Measurements from ENCODE around the gene ARMC7. TPM values are rescaled to one million over a fixed set of nuclear protein-coding genes. Genes with fewer than 3 reads are reported as not detected.
"Not testable (repeated sequence)": the region's sequence is repeated elsewhere in the genome, so short reads cannot be mapped to it uniquely, and the experiment has no call there.

ARMC7 gene
- total RNA-seq, 1 experiment from 2014 or later, result 10.9 TPM

- H3K4me3 ChIP-seq, result no peak overlapping the region
- peaks cover 68% of the 10 kb centered on the region for H3K36me3 ChIP-seq
- H3K9me3 ChIP-seq (replicated peaks), result no peaks in the 10 kb centered on the region
- H3K4me1 ChIP-seq, result no peaks in the 10 kb centered on the region; the same call in 1 of the 2 replicates
- H3K27me3 ChIP-seq, result no peaks in the 10 kb centered on the region
- no peak overlapping the region for H3K27ac ChIP-seq
- no peak for DNase-seq
Observed at GRCh38 chr17:75138519-75138918, 28.8 kb downstream of the ARMC7 start.

- no peaks in the 10 kb centered on the region for H3K27me3 ChIP-seq
- DNase-seq, result no peak
- no peak overlapping the region for H3K27ac ChIP-seq
- H3K4me3 ChIP-seq, result no peak overlapping the region
- no peaks in the 10 kb centered on the region; the same call in 1 of the 2 replicates for H3K4me1 ChIP-seq
- H3K36me3 ChIP-seq, result peaks cover 94% of the 10 kb centered on the region
- no peaks in the 10 kb centered on the region for H3K9me3 ChIP-seq (replicated peaks)
Observed at GRCh38 chr17:75142236-75142971, 32.6 kb downstream of the ARMC7 start.

DNA sequence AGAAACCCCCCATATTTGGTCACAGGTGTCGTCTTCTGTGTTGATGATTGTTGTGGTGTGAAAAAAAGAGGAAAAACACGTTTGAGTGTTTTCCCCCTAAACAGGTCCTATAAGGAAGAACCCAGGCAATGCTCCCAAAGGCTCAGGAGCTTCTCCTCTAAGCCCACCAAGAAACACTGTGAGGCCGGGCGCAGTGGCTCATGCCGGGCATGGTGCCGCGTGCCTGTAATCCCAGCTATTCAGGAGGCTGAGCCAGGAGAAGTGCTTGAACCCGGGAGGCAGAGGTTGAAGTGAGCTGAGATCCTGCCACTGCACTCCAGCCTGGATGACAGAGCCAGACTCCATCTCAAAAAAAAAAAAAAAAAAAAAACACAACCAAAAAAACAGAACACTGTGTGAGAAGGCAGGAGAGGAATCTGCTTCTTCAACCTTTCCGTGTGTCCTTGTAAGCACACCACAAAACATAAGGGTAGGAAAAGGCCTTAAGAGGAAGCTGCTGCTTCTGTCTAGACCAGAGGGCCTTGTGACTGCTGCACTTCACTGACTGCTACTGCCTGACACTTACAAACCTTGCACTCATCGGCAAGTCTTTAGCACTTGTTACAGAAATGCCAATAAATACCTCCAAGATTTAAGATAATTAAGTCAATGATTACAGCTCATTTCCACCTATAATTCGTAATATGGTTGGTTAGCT, 35.2 kb downstream of the ARMC7 start:
- Histone ChIP-seq H3K4me1 (no peaks in the 10 kb centered on the region), H3K9me3 (replicated peaks) (no peaks in the 10 kb centered on the region), H3K27ac (no peak overlapping the region), H3K4me3 (no peak overlapping the region), H3K27me3 (no peaks in the 10 kb centered on the region), H3K36me3 (peaks cover 88% of the 10 kb centered on the region)
- DNase-seq, result no peak

DNA sequence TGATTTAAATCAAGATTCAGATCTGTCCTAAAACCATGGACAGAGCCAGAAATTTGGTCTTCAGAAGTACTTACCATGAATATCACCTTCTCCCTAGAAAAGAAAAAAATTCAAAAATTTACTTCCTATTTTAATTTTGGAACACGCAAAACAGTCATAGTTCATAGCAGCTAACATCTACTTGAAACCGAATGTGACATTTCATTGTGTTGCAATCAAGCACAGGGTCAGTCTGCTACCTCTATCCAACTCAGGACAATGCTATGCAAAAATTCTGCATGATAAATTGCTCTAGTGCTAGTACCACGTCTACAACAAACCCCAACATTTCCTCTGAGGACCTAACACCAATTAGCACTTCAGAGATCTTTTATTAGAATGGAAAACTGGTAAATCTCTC, 36.8 kb downstream of the ARMC7 start:
- no peaks in the 10 kb centered on the region for H3K9me3 ChIP-seq (replicated peaks)
- H3K4me1 ChIP-seq, result no peaks in the 10 kb centered on the region
- peaks cover 73% of the 10 kb centered on the region for H3K36me3 ChIP-seq
- no peak for DNase-seq
- no peaks in the 10 kb centered on the region for H3K27me3 ChIP-seq
- H3K27ac ChIP-seq, result no peak overlapping the region
- H3K4me3 ChIP-seq, result no peak overlapping the region

DNA sequence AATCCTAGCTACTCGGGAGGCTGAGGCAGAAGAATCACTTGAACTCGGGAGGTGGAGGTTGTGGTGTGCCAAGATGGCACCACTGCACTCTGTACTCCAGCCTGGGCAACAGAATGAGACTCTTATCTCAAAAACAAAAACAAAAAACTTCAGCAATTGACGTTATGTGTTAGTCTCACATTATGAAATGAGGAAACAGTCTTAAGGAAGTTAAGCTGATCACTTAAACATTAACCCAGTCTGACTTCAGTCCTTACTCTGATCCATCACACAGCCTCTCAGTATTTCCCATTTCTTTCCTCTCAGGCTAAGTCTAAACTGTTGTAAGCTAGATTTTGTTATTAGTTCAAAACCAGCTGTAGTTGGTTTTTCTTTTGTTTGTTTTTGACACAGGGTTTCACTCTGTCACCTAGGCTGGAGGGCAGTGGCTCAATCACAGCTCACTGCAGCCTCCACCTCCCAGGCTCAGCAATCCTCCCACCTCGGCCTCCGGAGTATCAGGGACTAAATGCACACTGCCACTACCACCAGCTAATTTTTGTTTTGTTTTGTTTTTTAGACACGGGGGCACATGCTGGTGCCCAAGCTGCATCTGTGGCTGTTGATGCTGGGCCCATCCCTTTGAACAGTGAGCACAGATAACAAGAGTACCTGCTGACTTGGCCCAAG, 38.2 kb downstream of the ARMC7 start:
- peaks cover 62% of the 10 kb centered on the region for H3K36me3 ChIP-seq
- DNase-seq, result no peak
- H3K27ac ChIP-seq, result no peak overlapping the region

GRCh38 chr17:75151930-75152329, 42.2 kb downstream of the ARMC7 start:
- no peak for DNase-seq
- peak overlapping the region; percentile 77 for H3K4me3 ChIP-seq

More for the DNA sequence above, 38.2 kb downstream of the ARMC7 start:
- H3K4me3 ChIP-seq, result no peak overlapping the region
- peaks cover 5% of the 10 kb centered on the region; the same call in 1 of the 2 replicates for H3K4me1 ChIP-seq
- H3K9me3 ChIP-seq (replicated peaks), result no peaks in the 10 kb centered on the region
- no peaks in the 10 kb centered on the region for H3K27me3 ChIP-seq

GRCh38 chr17:75152523-75152921, 42.8 kb downstream of the ARMC7 start:
- H3K4me1 ChIP-seq, result peaks cover 17% of the 10 kb centered on the region
- no peaks in the 10 kb centered on the region for H3K27me3 ChIP-seq
- H3K27ac ChIP-seq, result peak overlapping the region; percentile 89
- no peak for DNase-seq
- peaks cover 18% of the 10 kb centered on the region for H3K36me3 ChIP-seq
- H3K9me3 ChIP-seq (replicated peaks), result no peaks in the 10 kb centered on the region
- H3K4me3 ChIP-seq, result peak overlapping the region; percentile 77

More at GRCh38 chr17:75151930-75152329, 42.2 kb downstream of the ARMC7 start:
- Histone ChIP-seq H3K27ac (peak overlapping the region; percentile 89; the same call in 1 of the 2 replicates), H3K9me3 (replicated peaks) (no peaks in the 10 kb centered on the region), H3K36me3 (peaks cover 24% of the 10 kb centered on the region), H3K4me1 (peaks cover 17% of the 10 kb centered on the region), H3K27me3 (no peaks in the 10 kb centered on the region)

DNA sequence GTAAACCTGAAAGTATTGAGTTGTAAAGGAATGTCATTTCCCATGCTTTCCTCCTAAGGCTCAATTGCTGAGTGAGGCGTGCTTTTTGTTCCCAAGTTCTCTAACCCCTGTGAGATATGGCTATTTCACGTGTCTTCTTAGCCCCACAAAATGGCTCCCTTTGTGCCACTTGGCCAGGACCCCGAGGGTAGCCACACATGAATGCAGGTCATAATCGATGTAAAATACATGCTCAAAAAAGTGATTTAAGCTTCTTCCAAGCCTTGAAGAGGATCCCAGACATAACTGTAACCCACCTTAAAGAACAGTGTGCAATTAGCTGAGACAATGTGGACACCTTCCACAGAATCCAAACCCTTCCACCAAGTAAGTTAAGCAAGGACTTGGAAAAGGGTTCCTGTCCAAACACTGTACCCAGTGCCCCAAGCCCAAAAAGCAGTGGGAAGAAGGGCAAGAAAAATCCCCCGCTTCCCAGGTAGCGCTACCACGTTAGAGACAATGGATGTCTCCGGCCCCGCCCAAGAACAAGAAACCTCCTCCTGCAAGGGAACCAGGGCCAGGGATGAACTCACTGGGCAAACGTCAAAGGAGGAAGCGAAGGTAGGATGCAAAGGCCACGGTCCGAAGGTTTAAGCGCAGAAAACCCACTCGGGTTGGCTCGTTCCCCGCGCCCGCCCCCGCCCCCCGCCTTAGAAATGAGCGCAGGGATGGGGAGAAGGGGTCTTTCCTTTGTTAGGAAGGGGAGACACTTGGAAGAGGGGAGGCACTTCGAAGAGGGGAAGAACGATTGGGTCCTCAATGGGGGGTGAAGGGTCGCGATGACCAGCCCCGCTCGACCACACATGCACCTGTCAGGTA, 43.4 kb downstream of the ARMC7 start:
- peaks cover 17% of the 10 kb centered on the region for H3K4me1 ChIP-seq
- H3K9me3 ChIP-seq (replicated peaks), result no peaks in the 10 kb centered on the region
- DNase-seq, result peak; percentile 58 to 65
- H3K36me3 ChIP-seq, result peaks cover 12% of the 10 kb centered on the region
- no peaks in the 10 kb centered on the region for H3K27me3 ChIP-seq
- peak overlapping the region; percentile 77 for H3K4me3 ChIP-seq
- peak overlapping the region; percentile 89 for H3K27ac ChIP-seq

DNA sequence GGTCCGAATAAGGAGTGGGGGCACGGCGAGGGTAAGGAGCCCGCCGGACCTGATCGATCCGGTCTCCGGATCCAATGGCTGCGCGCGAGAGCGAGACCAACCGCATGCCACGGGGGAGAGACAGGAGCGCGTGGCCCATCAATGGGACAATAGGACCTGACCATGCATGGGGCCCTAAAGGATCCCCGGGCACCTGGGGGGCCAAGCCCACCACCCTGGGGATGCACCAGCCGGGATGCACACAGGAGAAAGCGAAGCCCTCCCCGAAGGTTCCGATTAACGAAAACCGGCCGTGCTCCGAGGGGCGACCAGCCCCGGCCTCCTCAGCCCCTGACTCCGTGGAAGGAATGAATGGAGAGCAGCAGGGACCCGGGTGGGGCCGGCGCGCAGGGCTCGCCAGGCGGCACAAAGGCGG, 44.0 kb downstream of the ARMC7 start:
- H3K4me1 ChIP-seq, result peaks cover 17% of the 10 kb centered on the region
- peak overlapping the region; percentile 77 for H3K4me3 ChIP-seq
- DNase-seq, result peak; percentile 35 to 52
- H3K27ac ChIP-seq, result peak overlapping the region; percentile 89
- H3K27me3 ChIP-seq, result no peaks in the 10 kb centered on the region
- H3K36me3 ChIP-seq, result peaks cover 5% of the 10 kb centered on the region
- H3K9me3 ChIP-seq (replicated peaks), result no peaks in the 10 kb centered on the region

DNA sequence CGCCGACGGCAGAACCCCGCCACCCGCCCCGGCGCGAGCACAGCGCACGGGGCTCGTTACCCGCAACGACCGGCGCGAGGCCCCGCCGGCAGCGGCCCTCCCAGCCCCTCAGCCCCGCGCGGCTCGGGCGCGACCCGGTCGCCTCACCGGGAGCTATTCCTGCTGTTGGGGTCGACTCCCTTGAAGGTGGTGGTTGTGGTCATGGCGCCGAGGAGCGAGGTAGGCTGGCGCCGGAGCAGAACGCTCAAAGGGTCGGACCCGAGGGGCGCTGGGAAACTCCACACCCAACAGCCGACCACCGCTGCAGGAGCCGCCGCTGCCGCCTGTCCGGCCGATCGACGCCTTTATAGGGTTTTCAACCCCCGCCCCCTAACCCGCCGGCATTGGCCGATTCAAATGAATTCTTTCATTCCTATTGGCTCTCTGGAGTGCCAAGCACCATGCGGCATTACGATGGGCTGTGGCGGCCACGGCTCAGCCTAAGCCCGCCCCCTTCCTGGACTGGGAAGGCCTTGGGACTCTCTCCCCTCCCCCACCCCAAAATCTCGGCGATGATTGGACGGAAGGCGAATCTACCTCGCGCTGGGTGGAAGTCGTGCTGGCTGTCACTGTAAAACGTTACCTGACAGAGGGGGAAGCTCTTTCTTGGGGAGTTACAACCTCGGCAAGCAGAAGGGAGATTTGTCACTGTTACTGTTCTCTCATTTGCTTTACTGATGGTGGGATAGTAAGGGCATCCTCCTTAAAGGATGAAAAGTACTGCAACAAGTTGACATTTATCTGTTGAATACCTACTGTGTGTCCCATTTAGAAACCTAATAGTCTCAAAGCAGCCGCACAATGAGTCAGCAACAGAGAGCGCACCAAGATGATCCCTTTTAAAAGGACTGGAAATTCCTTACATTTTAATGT, 44.7 kb downstream of the ARMC7 start, which contains the start of gene JPT1:
JPT1 (minus strand) TSS at position 318 of the 912 bp plus-strand sequence; CDS start at position 203, 115 bp downstream.
- no peaks in the 10 kb centered on the region for H3K9me3 ChIP-seq (replicated peaks)
- H3K27ac ChIP-seq, result peak within 1 kb of the TSS; percentile 89

GRCh38 chr17:75155191-75155601, 45.4 kb downstream of the ARMC7 start:
- no peaks in the 10 kb centered on the region for H3K27me3 ChIP-seq
- H3K4me1 ChIP-seq, result peaks cover 17% of the 10 kb centered on the region
- H3K27ac ChIP-seq, result peak overlapping the region; percentile 89
- no peaks in the 10 kb centered on the region for H3K9me3 ChIP-seq (replicated peaks)
- peak overlapping the region; percentile 77 for H3K4me3 ChIP-seq
- DNase-seq, result peak; percentile 87 to 96
- H3K36me3 ChIP-seq, result peaks cover 5% of the 10 kb centered on the region

More for the DNA sequence above, 44.7 kb downstream of the ARMC7 start, which contains the start of gene JPT1:
- Histone ChIP-seq H3K36me3 (peaks cover 6% of the 10 kb centered on the region; the same call in 1 of the 2 replicates), H3K4me1 (peaks cover 17% of the 10 kb centered on the region), H3K4me3 (peak within 1 kb of the TSS; percentile 77), H3K27me3 (no peaks in the 10 kb centered on the region)
- peak; percentile 100 for DNase-seq

- DNase-seq; H3K27me3 ChIP-seq; H3K4me3 ChIP-seq; H3K9me3 ChIP-seq (replicated peaks); H3K27ac ChIP-seq: not testable (repeated sequence)
- Histone ChIP-seq H3K36me3 (peaks cover 20% of the 10 kb centered on the region), H3K4me1 (peaks cover 12% of the 10 kb centered on the region)
Observed at GRCh38 chr17:75158480-75158879, 48.7 kb downstream of the ARMC7 start.

All from SJCRH30 (cell line).